Astrocyte (in vitro differentiated cells and primary cell): ENCODE measurements around the gene SLCO3A1. TPM values are rescaled to one million over a fixed set of nuclear protein-coding genes. Genes with fewer than 3 reads are reported as not detected.
A peak's percentile ranks its signal among the peaks of the same experiment; 100 is the strongest.

Experiments used
- DNase-seq: peaks from one replicate; pipeline ENCODE4 v3.0.0-alpha.2; 2010; ENCODE audit warnings: low read depth
- FAIRE-seq: peaks from 2 replicates; lab custom pipeline; 2011; peaks lifted over from hg19 to GRCh38; lab: Jason Lieb, UNC
- H2AFZ ChIP-seq: 2 replicates; pipeline ENCODE4 v1.6.0; 2012; ENCODE audit warnings: low read depth, low read length, inconsistent platforms
- H3K27ac ChIP-seq: 2 replicates; pipeline ENCODE4 v1.5.1; 2011; ENCODE audit warnings: low read depth, low read length, inconsistent platforms
- H3K27me3 ChIP-seq: 2 replicates; pipeline ENCODE4 v1.6.0; 2011; ENCODE audit warnings: low read length, inconsistent platforms; ENCODE audit not compliant: insufficient read depth
- H3K36me3 ChIP-seq: 2 replicates; pipeline ENCODE4 v1.5.1; 2011; ENCODE audit warnings: low read length, inconsistent platforms; ENCODE audit not compliant: insufficient read depth
- H3K4me1 ChIP-seq: 2 replicates; pipeline ENCODE4 v1.5.1; 2011; ENCODE audit warnings: low read length, inconsistent platforms; ENCODE audit not compliant: insufficient read depth
- H3K4me2 ChIP-seq: 2 replicates; pipeline ENCODE4 v1.6.0; 2012; ENCODE audit warnings: low read length, inconsistent platforms
- H3K4me3 ChIP-seq: 2 replicates; pipeline ENCODE4 v1.5.1; 2011; ENCODE audit warnings: low read depth, mild to moderate bottlenecking, low read length, inconsistent platforms; ENCODE audit not compliant: insufficient read depth
- H3K79me2 ChIP-seq: 2 replicates; pipeline ENCODE4 v1.6.0; 2012; ENCODE audit warnings: mild to moderate bottlenecking, low read length, inconsistent platforms; ENCODE audit not compliant: insufficient read depth
- H3K9ac ChIP-seq: 2 replicates; pipeline ENCODE4 v1.6.0; 2012; ENCODE audit warnings: mild to moderate bottlenecking, low read length, inconsistent platforms
- H3K9me3 ChIP-seq: 2 replicates; pipeline ENCODE4 v1.5.1; 2012; ENCODE audit warnings: low read depth, mild to moderate bottlenecking, low read length, inconsistent platforms; ENCODE audit not compliant: insufficient read depth
- H4K20me1 ChIP-seq: 2 replicates; pipeline ENCODE4 v1.6.0; 2012; ENCODE audit warnings: low read length, inconsistent platforms; ENCODE audit not compliant: insufficient read depth
- H3K27ac Mint-ChIP-seq: one replicate; pipeline ENCODE4 v1.8.0; 2021; ENCODE audit warnings: mild to moderate bottlenecking, mixed read lengths; ENCODE audit not compliant: unreplicated experiment
- H3K27me3 Mint-ChIP-seq: one replicate; pipeline ENCODE4 v1.8.0; 2021; ENCODE audit warnings: low read depth, mixed read lengths; ENCODE audit not compliant: unreplicated experiment
- H3K36me3 Mint-ChIP-seq: one replicate; pipeline ENCODE4 v1.8.0; 2021; ENCODE audit warnings: low read depth, mixed read lengths; ENCODE audit not compliant: unreplicated experiment
- H3K4me1 Mint-ChIP-seq: one replicate; pipeline ENCODE4 v1.8.0; 2021; ENCODE audit warnings: low read depth, mixed read lengths; ENCODE audit not compliant: unreplicated experiment
- H3K4me3 Mint-ChIP-seq: one replicate; pipeline ENCODE4 v1.8.0; 2021; ENCODE audit warnings: mild to moderate bottlenecking, moderate library complexity, mixed read lengths; ENCODE audit not compliant: unreplicated experiment
- H3K9me3 Mint-ChIP-seq: one replicate; pipeline ENCODE4 v1.8.0; 2021; ENCODE audit warnings: mild to moderate bottlenecking, mixed read lengths; ENCODE audit not compliant: unreplicated experiment
- EZH2 ChIP-seq: IDR thresholded peaks from 2 replicates; pipeline ENCODE4 v1.6.1; 2012; ENCODE audit warnings: mild to moderate bottlenecking, low read length, inconsistent platforms; ENCODE audit not compliant: insufficient read depth
- total RNA-seq: library from RNA; stranded (reverse); gene quantifications from 2 replicates; pipeline ENCODE4 v1.2.1, GENCODE V29; 2021
- TF ChIP-seq, protein P1 (sequence below): IDR thresholded peaks from 2 replicates; pipeline ENCODE4 v1.5.1; 2011; ENCODE audit warnings: low read depth, mild to moderate bottlenecking, inconsistent platforms, low read length, moderate library complexity; ENCODE audit not compliant: insufficient read depth

The SLCO3A1 gene
- total RNA-seq, 1 donor from 2014 or later, result 9.4 TPM

GRCh38 chr15:91866371-91866905 is 12.9 kb downstream of the SLCO3A1 start:
- H3K36me3 ChIP-seq, result no peaks in the 10 kb centered on the region
- H3K27me3 Mint-ChIP-seq, result no peaks in the 10 kb centered on the region
- H3K4me3 ChIP-seq, result no peak overlapping the region
- no peaks in the 10 kb centered on the region for H3K79me2 ChIP-seq
- FAIRE-seq, result no peak
- H3K9ac ChIP-seq, result no peak overlapping the region
- peaks cover 4% of the 10 kb centered on the region for H3K9me3 Mint-ChIP-seq
- H3K27ac Mint-ChIP-seq, result peak overlapping the region; percentile 90
- TF ChIP-seq, protein P1, sequence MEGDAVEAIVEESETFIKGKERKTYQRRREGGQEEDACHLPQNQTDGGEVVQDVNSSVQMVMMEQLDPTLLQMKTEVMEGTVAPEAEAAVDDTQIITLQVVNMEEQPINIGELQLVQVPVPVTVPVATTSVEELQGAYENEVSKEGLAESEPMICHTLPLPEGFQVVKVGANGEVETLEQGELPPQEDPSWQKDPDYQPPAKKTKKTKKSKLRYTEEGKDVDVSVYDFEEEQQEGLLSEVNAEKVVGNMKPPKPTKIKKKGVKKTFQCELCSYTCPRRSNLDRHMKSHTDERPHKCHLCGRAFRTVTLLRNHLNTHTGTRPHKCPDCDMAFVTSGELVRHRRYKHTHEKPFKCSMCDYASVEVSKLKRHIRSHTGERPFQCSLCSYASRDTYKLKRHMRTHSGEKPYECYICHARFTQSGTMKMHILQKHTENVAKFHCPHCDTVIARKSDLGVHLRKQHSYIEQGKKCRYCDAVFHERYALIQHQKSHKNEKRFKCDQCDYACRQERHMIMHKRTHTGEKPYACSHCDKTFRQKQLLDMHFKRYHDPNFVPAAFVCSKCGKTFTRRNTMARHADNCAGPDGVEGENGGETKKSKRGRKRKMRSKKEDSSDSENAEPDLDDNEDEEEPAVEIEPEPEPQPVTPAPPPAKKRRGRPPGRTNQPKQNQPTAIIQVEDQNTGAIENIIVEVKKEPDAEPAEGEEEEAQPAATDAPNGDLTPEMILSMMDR, result no peak
- no peak for TF ChIP-seq EZH2
- no peak overlapping the region for H3K4me2 ChIP-seq
- no peaks in the 10 kb centered on the region for H3K9me3 ChIP-seq
- DNase-seq, result peak; percentile 68
- peaks cover 32% of the 10 kb centered on the region for H3K4me1 Mint-ChIP-seq
- H3K4me3 Mint-ChIP-seq, result peak overlapping the region; percentile 61
- no peak overlapping the region for H2AFZ ChIP-seq
- peaks cover 4% of the 10 kb centered on the region for H4K20me1 ChIP-seq
- no peaks in the 10 kb centered on the region for H3K36me3 Mint-ChIP-seq
- no peak overlapping the region for H3K27ac ChIP-seq
- peaks cover 16% of the 10 kb centered on the region for H3K4me1 ChIP-seq
- H3K27me3 ChIP-seq, result no peaks in the 10 kb centered on the region

DNA sequence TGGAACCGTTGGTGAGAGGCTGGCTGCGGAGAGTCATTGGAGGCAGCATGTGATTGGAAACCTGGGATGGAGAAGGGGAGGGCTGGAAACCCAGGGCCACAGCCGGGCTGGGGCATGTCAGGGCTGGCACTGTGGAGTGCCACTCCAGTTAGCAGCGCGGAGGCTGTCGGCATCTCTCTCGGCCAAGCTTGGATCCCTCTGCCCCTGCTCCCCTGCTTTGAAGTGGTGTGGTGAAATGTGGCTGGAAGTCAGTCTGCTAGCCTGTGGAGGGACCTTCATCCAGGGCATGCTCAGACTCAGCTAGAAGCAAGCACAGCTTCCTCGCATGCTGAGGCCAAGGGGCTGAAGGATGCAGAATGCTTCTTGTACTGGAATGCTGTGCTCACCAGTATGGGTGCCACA is 13.5 kb downstream of the SLCO3A1 start:
- Mint-ChIP-seq H3K4me3 (peak overlapping the region; percentile 61), H3K4me1 (peaks cover 32% of the 10 kb centered on the region), H3K9me3 (peaks cover 4% of the 10 kb centered on the region), H3K27ac (peak overlapping the region; percentile 90), H3K36me3 (no peaks in the 10 kb centered on the region), H3K27me3 (no peaks in the 10 kb centered on the region)
- Histone ChIP-seq H2AFZ (no peak overlapping the region), H4K20me1 (peaks cover 4% of the 10 kb centered on the region), H3K4me1 (peaks cover 16% of the 10 kb centered on the region), H3K4me2 (no peak overlapping the region), H3K36me3 (no peaks in the 10 kb centered on the region), H3K27ac (no peak overlapping the region), H3K9me3 (no peaks in the 10 kb centered on the region), H3K9ac (no peak overlapping the region), H3K79me2 (no peaks in the 10 kb centered on the region), H3K27me3 (no peaks in the 10 kb centered on the region), H3K4me3 (no peak overlapping the region)
- TF ChIP-seq, protein P1, result no peak
- TF ChIP-seq EZH2, result no peak
- FAIRE-seq (no peak), DNase-seq (no peak)

DNA sequence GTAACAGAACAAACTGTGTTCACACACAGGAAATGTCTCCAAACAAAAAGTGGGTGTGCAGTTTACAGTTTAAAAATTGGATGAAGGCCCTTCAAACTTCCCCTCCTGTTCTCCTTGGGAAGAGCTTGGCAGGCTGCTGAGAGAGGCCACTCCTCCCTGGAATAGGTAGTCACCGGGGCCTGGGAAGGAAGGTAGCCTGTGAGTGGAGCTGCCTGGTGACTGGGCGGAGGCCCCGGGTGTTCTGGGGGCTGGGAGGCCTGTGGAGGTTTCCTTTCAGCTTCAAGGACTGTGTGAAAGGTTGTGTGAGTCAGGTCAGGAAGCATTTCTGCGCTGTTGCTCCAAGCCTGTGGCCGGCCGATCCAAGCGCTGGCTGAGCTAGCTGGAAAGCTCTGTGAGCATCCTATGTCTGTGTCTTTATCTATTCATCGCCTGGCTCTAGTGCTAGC is 14.1 kb downstream of the SLCO3A1 start:
- FAIRE-seq, result no peak
- Mint-ChIP-seq H3K9me3 (peaks cover 4% of the 10 kb centered on the region), H3K36me3 (no peaks in the 10 kb centered on the region), H3K27ac (peak overlapping the region; percentile 90), H3K4me3 (no peak overlapping the region), H3K27me3 (no peaks in the 10 kb centered on the region), H3K4me1 (peaks cover 32% of the 10 kb centered on the region)
- H3K4me1 ChIP-seq, result peaks cover 16% of the 10 kb centered on the region
- no peaks in the 10 kb centered on the region for H3K27me3 ChIP-seq
- H3K4me3 ChIP-seq, result no peak overlapping the region
- peaks cover 4% of the 10 kb centered on the region for H4K20me1 ChIP-seq
- H3K79me2 ChIP-seq, result no peaks in the 10 kb centered on the region
- H3K27ac ChIP-seq, result no peak overlapping the region
- H3K9me3 ChIP-seq, result no peaks in the 10 kb centered on the region
- peak overlapping the region; percentile 37 for H2AFZ ChIP-seq
- DNase-seq, result peak; percentile 90
- TF ChIP-seq EZH2, result no peak
- TF ChIP-seq, protein P1, result no peak
- peak overlapping the region; percentile 40 for H3K4me2 ChIP-seq
- H3K9ac ChIP-seq, result peak overlapping the region; percentile 6
- no peaks in the 10 kb centered on the region for H3K36me3 ChIP-seq
